GM18507 (cell line): ENCODE data around the gene ANKRD17.
"Not testable (repeated sequence)": the region's sequence is repeated elsewhere in the genome, so short reads cannot be mapped to it uniquely, and the experiment has no call there.

Experiments
- DNase-seq: peaks from one replicate; pipeline ENCODE4 v3.0.0; 2011; ENCODE audit warnings: low read depth; ENCODE audit not compliant: insufficient read length; ENCODE audit errors: extremely low spot score
- FAIRE-seq: peaks from 2 replicates; lab custom pipeline; 2011; peaks lifted over from hg19 to GRCh38; lab: Jason Lieb, UNC

ANKRD17 gene

DNA sequence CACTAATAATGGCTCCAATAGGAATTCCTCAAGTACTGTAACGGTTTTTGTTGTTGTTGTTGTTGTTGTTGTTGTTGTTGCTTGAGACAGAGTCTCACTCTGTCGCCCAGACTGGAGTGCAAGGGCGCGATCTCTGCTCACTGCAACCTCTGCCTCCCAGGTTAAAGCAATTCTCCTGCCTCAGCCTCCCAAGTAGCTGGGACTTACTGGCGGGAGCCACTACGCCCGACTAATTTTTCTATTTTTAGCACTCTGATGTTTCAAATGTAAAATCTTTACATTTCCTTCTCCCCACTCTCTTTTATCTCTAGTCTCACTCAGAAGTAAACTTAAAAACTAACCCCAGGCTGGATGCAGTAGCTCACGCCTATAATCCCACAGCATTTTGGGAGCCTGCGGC lies 8.0 kb downstream of the ANKRD17 start:
- peak; percentile 52 for FAIRE-seq
- DNase-seq: no peak

- FAIRE-seq (no peak), DNase-seq (no peak)
Observed at GRCh38 chr4:73248821-73249220, 9.8 kb downstream of the ANKRD17 start.

- no peak for DNase-seq
- FAIRE-seq: no peak
Observed at GRCh38 chr4:73248416-73248815, 10.2 kb downstream of the ANKRD17 start.

GRCh38 chr4:73247100-73247499 lies 11.5 kb downstream of the ANKRD17 start:
- DNase-seq: no peak
- no peak for FAIRE-seq

GRCh38 chr4:73245955-73246354 lies 12.6 kb downstream of the ANKRD17 start:
- DNase-seq (no peak), FAIRE-seq (no peak)

GRCh38 chr4:73244945-73245601 lies 13.5 kb downstream of the ANKRD17 start:
- no peak for FAIRE-seq
- no peak for DNase-seq

- DNase-seq (no peak), FAIRE-seq (no peak)
Observed at GRCh38 chr4:73237044-73237443, 21.6 kb downstream of the ANKRD17 start.

DNA sequence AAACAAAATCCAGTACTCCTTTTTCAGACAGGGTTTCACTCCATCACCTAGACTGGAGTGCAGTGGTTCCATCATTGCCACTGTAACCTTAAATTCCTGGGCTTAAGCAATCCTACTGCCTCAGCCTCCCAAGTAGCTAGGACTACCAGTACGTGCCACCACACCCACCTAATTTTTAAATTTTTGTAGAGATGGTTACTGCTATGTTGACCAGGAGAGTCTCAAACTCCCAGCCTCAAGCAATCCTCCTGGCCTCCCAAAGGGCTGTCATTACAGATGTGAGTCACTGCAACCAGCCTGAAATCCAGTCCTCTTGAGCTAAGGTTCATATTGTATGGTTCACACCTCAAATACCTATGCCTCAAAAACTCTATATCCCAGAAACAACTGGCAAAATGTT lies 22.4 kb downstream of the ANKRD17 start:
- FAIRE-seq: no peak
- DNase-seq: no peak

- DNase-seq: no peak
- no peak for FAIRE-seq
Observed at GRCh38 chr4:73234712-73235111, 23.9 kb downstream of the ANKRD17 start.

DNA sequence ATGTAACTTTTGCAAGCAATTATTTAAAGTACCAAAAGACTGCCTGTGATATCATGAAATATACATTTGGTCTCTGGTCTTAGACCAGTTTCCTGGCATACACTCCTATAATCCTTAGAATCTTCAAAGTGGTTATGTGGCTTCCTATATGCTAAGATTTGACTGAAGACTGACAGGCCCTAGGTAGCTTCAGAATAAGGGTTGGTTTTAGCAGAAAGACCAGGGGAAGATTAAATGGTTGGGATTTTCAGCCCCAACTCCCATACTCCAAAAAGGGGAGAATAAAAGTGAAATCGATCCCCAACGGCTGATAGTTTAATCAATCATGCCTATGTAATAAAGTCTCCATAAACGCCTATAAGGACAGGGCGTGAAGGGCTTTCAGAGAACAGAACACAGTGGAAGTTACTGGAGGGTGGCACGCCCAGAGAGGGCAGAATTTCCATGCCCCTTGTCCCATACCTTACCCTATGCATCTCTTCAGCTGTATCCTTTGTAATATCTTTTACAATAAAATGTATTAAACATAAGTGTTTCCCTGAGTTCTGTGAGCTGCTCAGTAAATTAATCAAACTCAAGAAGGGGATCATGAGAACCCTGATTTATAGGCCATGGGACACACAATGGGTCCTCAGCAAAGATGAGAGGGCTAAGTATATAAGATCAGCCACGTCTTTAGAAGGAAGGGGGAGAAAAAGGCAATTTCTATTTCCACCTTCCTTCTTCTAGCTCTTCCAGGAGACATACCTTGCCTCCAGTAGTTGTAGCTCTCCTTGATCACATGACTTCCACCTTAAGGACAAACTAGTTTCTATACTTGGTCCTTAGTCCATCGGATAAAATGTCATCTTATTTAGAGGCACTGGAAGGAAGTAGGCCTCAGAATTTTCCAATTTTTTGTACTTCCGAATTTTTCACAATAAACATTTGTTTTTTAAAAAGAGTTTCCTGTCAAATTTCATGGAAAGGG lies 26.8 kb downstream of the ANKRD17 start:
- FAIRE-seq (no peak), DNase-seq (no peak)

- DNase-seq (no peak), FAIRE-seq (no peak)
Observed at GRCh38 chr4:73230865-73231517, 27.6 kb downstream of the ANKRD17 start.

DNA sequence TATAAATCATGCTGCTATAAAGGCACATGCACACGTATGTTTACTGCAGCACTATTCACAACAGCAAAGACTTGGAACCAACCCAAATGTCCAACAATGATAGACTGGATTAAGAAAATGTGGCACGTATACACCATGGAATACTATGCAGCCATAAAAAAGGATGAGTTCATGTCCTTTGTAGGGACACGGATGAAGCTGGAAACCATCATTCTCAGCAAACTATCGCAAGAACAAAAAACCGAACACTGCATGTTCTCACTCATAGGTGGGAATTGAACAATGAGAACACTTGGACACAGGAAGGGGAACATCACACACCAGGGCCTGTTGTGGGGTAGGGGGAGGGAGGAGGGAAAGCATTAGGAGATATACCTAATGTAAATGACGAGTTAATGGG lies 29.8 kb downstream of the ANKRD17 start:
- DNase-seq, FAIRE-seq: not testable (repeated sequence)

- DNase-seq (no peak), FAIRE-seq (no peak)
Observed at GRCh38 chr4:73224886-73225285, 33.7 kb downstream of the ANKRD17 start.

DNA sequence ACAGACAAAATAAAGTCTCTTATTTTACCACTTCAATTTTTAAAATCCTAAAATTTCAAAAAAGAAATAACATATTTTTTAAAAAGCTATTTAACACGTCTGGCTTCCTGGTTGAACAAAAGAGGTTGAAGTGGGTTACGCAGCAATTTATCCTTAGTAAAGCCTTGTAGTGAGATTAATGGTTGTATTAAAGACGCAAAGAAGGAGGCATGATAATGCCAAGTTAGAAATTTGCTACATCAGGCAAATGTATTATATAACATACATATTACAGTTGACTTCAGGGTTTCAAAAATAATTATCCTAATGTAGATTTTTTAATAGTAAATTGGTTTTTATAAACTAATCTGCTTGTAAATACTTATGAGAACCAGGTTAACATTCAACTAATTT lies 35.3 kb downstream of the ANKRD17 start:
- DNase-seq: no peak
- no peak for FAIRE-seq

DNA sequence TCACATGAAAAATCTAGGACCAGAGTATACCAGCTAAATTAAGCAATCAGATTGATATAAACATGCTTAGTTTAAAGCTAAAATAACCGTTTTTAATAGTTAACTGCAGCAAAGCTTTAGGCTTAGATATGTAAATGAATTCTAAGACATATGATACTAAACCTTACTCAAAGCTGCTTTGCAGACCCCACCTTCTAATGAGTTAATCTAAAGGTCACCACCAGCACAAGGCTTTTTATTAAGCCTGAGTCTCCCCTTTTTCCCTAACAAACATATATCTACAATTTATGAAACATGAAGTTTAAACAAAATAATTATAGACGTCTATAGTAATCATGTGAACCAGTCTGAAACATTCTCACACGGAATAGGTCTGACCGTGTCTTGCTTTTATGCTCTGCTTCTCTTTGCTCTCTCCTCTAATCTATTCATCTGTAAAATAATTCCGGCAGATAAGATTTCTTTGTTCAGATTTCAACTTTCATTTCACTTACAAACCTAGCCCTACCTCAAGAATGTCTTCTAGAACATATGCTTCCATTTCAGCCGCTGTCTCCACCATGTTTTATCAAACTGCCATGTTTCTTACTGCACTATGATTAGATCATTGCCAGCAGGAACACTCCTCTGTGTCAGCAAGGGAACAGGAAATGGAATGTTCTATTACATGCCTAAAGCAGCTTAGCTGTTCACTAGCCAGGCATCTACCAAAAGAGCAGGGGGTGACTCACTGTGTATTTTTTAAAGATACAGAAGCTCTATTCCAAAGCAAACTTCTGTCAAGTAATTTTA lies 35.9 kb downstream of the ANKRD17 start:
- DNase-seq: peak; percentile 14
- peak; percentile 91 for FAIRE-seq

DNA sequence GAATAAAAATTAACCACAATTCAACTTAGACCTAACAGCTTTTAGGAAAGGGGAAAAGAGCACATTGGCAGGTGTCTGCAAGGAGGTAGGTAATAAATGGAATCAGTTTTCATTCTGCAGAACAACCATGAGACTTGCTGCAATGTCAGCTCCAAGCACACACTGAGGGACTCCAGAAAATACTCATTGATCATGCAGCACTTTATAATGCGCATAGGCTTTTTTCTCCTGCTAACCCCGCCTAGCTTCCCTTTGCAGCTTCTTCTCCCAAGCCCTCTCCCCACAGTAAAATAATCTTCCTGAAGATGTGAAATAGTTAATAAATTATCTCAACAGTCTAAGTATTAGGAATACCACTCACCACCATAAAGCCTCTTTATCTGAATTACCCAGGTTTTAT lies 36.9 kb downstream of the ANKRD17 start:
- no peak for FAIRE-seq
- no peak for DNase-seq

GRCh38 chr4:73220815-73221214 lies 37.8 kb downstream of the ANKRD17 start:
- FAIRE-seq (no peak), DNase-seq (no peak)

- no peak for FAIRE-seq
- DNase-seq: no peak
Observed at GRCh38 chr4:73213916-73214653, 44.5 kb downstream of the ANKRD17 start.
